GM18498 (cell line): ENCODE data around the gene MTX3.

Experiments
- ATAC-seq: cut with Tn5 transposase; IDR thresholded peaks from one replicate; pipeline ENCODE4 v1.9.1; 2021; ENCODE audit warnings: mild to moderate bottlenecking, moderate library complexity; ENCODE audit not compliant: unreplicated experiment

Gene MTX3

DNA sequence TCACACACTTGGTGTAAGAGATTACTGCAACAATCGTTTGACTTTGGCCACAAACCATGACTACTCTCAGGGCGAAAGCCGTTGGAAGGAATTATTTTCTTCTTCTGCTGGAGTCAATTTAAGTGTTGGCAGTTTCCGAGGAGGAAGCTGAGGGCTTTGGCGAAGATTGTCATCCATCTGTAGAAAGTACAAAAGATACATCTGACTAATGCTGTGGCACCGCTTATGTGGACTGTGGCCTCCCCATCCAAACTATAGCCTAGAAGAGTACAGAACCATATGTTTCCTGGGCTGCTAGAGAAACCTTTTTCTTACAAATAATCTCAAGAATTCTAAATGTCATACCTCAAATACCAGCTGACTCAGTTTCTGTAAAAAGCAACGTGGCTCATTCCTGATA, 7.4 kb downstream of the MTX3 start:
- no peak for ATAC-seq

DNA sequence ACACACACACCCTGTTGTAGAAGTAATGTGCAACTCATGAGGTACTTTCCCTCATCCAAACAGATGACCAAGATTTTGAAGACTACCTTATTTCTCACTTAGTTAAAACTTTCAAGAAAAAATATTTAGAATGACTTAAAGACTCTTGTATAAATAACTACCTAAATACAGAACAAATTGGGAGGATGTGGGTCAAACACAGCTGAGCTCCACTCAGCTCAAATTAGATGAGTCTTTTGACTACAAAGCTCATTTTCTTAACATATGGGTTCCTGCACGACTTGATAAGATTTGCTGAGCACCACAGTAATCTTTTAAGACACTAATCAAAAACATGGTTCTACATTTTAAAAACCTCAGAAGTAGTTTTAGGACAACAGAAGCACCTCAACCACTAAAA, 8.9 kb downstream of the MTX3 start:
- no peak for ATAC-seq

DNA sequence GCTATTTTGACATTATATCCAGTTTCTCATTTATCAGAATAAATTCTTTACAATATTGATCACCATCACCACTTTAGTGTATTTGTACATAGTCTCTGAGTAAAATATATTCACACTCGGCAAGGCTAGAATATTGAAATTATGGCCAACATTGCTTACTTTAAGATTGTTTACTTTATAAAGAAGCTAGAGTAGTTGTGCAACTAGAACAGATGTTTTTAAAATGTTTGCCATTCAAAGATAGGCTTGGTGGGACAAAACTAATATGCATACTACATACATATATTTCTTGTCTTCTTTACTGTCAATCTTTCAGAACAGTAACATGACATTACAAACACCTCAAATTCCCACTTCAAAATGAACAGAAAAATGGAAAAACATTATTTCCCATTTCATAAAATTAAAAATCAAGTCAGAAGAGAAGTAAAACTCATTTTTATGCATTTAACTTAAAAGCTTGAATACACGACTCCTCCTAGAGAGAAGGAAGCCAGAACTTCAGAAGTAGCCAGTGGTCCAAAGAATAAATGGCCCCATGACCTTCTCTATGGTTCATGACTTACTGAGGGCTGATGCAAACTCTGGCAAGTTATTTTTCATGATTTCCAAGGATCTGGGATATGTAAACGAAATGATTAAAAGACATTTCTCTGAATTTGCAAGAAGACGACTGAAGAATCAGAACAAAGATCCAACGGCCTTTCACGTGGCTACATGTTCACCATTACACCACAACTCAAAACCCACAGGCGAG, 14.1 kb downstream of the MTX3 start:
- no peak for ATAC-seq

DNA sequence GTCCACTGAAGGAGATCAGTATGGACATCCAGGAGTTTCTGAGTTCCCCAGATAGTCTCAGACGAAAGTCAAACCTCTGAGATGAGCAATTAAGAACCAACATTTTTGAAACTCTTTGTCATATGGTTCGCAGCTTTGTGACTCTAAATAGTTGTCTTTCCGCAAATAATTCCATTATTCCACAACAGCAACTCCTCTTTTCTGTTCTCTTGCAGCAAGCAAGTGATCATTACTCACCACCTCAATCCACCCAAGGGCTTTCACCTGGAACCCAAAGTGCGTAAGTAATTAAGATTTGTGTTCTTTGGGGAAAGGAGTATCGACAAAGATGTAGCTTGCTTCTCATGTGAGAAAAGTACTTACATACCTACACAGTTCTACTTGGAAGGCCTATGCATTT, 15.6 kb downstream of the MTX3 start:
- no peak for ATAC-seq

DNA sequence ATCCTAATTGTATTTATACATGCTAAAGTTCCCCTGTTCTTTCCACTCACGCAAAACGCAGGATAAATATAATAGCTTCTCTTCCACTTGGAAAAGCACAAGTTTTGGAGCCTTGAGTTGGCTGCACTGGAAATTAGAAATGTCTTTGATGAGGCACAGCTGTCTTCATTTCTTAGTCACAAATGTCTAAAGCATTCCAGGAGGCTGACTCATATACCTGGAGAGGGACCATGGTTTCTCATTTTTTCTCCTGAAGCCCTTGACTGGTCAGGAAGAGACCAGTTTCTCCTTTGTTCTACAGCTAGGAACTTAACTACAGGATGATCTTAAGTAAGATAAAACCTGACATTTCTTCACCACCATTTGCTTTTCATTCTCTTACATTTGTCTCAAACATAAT, 16.2 kb downstream of the MTX3 start:
- no peak for ATAC-seq

DNA sequence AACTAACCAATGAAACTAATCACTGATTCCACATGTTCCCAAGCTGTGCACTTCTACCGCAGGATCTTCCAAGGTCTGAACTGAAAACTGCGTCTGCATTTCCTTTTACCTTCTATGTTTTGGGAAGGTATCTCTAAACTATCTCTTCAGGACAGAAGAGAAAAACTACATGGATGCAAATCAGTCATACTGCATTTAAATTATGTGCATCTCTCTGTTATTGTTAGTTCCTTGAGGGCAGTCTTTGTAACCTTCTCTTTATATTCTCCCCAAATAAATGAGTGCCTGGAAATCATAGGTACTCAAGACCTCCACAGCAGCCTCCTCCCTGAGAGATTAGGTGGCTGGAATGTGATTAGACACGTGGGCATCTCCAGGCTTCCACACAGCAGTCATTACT, 17.1 kb downstream of the MTX3 start:
- ATAC-seq, result no peak

DNA sequence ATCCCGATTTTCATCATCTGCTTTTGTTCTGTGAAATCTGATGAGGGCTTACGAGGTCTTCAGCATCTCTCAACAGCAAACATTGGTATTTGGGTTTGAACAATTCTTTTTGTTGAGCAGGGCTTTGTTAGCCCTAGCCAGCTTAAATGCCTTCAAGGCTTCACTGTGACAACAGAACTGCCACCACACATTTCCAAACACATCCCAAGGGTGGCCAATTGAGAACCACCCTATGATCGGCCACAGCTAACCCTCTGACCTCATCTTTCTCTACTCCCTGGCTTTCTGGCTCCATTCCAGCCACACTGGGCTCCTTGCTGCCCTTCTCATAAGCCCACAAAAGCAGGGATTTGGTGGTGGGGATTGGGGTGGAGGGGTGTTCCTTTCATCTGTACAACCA, 17.6 kb downstream of the MTX3 start:
- no peak for ATAC-seq

DNA sequence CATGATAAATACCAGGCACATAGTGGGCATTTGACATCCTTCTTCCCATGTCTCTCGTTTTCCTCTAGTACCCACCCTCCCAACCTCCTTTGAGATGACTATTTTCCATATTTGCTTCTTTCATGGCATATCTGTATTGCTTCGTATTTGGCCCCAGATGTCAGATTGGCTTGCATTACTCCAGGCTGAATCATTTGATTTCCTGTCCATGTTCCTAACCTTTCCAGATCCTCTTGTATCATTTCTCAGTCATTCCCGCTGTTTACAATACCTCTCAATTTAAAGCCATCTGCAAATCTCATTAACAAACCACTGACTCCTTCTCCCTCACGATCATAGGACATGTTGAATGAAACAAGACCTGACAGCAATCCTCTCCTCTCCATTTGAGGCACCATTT, 19.9 kb downstream of the MTX3 start:
- no peak for ATAC-seq

DNA sequence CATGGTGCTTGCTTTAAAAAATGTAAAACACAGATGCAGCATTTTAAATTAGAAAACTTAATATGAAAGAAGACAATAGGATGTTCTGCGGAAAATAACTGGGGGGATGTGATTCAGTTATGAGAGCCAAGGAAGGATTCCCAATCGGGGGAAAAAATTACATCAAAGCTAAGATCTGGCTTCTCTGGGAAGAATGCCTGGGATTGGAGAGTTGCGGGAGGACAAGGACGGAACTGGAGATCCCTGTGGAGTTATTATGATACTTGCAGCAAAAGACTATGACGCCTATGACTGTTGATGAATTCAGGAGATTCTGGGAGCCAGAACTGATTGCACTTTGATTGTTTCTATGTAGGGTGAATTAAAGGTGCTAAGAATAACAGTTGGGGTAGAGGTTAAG, 24.6 kb downstream of the MTX3 start:
- ATAC-seq, result no peak

DNA sequence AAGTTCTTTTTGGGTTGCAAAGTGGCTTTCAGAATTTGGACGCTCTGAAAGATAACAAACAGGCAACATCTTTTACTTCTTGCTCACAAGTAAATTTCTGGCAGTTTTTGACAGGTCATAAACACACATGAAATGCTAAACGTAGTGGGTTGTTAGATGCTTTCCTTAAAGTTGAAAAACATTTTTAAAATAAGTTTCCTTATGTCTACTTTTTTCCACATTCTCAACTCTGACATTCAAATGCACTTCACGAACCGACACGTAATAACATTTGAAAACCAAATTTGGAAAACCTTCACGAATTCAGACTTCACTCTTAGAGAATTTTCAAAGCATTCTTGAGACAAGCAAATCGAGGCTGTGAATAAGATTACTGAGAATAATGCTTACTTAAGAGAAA, 26.9 kb downstream of the MTX3 start:
- no peak for ATAC-seq

DNA sequence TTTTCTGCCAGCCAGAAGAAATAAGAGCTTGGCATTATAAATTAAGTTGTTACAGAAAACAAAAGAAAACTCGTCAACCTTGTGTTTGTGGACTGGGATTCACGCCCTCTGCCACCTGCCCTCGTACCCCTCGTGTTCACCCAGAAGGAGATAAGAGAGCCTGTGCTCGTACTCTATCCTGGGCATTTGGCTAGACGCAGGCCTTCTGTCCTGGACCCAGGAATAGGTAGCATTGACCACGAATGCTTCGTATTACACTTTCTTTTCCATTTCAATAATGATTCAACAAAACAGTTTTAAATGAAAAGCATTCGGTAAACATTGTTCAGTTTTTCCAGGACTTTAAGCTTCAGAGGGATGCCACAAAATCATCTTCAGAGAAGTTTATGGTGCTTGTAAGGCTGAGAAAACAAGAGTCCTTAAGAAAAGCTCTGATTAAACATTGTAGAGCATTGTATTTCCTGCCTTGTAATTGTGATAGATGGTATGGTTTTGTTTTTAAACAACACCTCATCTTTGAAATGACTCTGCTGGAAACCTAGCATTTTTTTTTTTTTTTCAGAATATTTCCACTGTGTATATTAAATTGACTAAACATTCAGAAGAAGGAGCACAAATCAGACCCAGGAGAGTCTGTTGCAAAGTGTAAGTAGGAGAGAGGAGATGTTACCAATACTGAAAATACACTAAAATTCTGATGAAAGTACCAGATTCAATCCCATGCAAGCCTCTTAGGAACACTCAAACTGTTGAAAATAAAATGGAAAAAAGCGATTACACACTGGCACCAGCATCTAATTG, 27.6 kb downstream of the MTX3 start:
- no peak for ATAC-seq

DNA sequence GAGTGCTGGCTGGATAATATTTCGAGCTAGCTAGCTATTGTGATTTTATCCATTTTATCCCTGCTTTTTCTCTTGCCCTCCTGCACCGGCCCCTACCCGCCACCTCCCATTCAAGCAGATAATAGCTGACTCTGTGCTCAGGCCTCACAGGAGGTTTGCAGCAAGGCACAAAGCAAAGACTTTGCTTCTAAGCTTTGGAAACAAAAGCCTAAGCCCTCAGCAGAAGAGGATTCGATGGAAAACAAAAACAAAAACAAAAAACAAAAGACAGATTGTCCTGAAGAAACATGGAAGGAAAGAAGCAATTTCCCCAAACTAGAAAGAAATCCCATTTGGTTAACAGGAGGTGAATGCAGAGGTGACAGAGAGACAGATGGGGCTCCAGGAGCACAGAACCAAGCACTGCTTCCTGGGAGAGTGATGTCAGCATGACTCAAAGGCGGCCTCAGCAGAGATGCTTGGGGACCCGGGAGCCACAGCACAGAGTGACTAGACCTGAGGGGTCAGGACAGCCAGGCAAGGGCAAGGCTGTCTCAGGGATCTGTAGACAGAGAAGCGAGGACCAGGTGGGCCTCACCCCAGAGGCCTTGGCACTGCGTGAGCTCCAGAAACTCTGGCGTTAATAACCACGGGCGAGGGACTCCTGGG, 28.4 kb downstream of the MTX3 start:
- ATAC-seq, result no peak

DNA sequence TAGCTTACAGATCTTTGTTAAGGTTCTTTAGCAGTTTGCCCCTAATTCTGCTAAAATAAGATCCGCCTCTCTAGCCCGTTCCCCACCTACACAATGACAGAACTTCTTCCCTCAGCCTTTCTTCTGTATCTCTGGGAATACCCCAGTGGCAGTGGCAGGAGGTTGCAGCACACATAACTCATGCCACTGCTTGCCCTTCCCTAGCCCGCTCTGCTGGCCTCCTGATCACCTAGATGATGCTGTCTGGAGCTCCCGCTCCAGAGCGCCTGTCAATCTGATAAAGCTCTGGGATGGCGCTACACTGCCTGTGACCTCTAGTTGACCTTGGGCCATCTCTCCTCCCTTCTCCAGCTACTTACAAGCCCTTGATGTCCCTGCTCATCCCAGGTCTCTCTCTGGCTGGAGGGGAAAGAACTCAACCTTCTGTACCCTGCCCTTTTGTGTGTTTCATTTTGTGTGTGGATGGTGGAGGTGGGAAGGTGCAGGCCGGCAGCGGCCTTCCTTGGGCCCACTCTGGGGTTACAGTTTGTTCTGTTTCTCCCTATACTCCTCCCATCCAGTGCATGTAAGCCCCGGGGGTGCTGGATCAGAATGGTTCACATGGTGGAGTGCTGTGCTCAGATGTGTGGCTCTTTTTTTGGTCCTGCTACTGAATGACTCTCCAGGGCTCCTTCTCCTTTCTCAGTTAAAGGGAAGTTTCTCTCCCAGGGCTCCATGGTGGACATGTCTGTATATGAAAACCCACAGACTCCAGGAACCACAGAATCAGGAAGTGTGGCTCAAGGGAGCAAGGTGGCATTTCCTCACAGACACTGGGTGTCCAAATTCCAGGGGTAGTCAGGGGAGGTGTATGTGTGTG, 29.1 kb downstream of the MTX3 start:
- no peak for ATAC-seq

DNA sequence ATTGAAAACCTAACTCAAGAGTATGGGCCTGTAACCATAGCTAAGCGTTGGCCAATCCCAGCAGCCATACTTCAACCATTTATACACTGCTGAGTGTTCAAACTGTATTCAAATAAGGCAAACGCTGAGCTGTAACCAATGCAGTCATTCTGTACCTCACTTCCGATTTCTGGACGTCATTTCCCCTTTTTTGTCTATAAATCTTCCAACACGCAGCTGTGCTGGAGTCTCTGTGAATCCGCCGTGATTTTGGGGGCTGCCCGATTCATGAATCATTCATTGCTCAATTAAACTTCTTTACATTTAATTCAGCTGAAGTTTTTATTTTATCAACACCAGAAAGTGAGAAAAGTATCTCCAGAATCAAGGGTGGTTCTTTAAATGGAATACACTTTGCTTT, 31.7 kb downstream of the MTX3 start:
- ATAC-seq, result no peak

DNA sequence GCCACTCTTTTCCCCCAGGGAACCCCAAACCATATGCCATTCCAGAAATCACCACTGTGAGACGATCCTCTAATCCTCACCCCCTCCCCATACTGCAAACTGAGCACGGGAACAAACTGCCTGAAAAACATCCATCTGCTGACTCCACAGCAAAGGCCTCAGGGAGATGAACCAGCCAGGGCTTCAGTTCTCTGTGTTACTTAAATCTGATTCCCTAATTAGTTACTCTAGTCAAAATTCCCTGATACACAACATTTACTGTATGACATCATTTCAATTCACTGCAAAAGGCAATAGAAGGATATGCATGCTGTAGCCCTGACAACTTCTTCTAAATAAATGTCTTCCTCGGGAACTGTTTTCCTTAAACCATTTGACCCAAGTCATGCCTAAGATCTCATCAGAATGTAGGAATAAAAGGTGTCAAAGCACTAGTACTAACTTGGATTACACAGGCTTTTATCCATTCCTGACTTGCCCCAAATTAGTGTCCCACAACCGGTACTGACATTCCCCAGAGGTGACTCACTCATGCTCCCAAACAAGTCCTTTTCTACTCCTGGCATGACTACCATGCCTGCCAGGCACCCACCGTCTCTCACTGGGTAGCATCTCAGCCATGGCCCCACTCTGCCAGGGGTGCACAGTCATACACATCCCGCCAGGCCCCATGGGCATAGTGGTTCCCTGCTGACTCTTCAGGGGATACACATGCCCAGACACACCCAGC, 35.0 kb downstream of the MTX3 start:
- no peak for ATAC-seq

DNA sequence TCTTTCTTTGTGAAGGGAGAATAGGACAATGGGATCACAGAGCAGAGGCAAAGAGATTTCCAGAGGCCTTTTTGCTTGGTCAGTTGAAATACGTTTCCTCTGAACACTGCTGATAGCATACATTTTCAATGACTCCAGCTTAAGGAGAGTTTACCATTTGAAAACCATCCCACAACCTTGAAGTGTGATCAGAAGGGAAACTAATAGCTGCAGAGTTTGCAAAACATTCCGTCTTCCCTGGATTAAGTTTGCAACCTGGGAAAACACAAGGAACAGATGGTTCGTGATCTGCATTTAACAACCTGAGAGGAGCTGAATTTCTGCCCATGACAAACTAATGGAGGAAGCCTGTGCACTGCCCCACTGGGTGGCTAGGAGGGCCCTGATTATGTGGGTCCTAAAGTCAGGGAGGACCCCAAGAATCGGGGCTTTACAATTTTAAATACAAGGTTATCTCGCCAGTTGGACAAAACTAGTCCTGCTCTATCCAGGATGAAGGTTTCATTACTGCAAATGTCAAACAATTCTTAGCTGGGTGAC, 35.6 kb downstream of the MTX3 start:
- ATAC-seq, result no peak

DNA sequence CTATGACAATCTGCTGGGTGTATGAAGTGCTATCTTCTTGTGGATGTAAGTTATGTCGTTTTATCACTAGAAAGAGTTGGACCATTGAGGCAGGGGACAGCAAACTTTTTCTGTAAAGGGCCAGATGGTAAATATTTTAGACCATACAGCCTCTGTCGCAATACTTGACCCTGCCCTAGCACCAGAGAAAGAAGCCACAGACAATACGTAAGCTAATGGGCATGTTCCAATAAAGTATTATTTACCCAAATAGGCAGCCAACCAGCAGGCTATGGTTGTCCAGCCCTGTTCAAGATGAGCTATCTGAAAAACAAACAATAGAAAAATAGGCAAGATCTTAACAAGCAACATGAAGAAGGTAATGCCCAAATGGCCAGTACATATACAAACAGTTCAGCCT, 36.4 kb downstream of the MTX3 start:
- no peak for ATAC-seq

DNA sequence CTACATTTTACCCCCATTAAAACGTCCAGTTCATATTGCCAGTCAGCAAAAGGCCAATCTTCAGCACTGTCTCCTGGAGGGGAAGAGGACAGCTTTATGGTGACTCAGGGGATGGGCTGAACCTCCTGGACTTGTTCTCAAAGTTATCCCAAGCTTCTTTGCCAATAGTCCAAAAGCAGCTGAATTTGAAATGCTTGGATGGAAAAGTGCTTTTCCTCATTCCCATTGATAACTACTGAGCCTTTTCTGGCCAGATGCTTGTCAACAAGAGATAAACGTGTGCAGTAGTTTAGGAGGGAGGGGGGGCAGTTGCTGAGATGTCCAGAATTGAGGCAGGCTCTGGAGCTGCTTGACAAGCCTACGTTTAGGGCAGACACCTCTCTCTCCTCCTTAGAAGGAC, 43.5 kb downstream of the MTX3 start:
- ATAC-seq, result no peak

DNA sequence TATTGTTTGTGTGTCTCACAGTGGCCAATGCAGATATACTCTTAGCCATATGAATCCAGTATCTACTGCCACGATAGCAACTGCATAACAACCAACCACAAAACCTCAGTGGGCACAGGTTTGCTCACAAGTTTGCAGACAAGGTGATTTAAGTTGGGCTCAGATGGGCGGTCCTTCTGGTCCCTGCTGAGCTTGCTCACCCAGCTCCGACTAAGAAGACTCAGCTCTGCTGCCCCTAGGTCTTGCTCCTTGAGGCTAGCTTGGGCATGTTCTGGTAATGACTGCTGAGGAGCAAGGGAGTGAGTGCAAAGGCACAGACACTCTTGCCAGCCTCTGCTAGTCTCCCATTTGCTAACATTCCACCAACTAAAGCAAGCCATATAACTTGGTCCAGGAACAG, 52.6 kb downstream of the MTX3 start:
- no peak for ATAC-seq

DNA sequence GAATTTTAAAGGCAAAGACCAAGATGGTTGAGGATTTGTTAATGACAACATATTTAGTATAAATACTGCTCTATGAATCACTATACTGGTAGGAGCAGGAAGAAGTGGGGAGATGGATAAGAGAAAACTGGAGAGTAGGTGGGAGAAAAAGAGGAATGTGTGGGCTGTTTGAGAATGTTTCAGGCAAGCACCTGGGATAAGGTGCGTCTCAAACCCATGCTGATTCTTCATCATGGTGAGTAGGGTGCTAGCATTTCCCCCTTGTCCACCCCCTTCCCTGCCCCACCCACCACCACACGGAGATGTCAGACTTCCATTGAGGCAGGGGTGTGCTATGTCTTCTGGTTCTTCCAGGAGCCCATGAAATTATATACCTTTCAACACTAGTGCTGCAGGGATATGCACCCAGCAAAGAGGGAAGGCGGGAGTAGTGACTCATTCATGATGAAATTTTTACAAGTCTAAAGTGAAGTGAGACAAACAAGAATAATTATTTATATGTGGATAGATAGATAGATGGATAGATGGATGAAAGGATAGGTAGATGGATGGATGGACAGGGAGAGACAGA, 54.3 kb downstream of the MTX3 start:
- no peak for ATAC-seq
